Activated CD4-positive, CD25-positive, alpha-beta regulatory T cell treated with anti-CD3 and anti-CD28 coated beads, Interleukin-2, amount 50 U/mL, for 24 hours (primary cell): ENCODE measurements around the gene SAMD5.

Experiments used
- ATAC-seq, 2 donors: fragments of 150-1000 bp; cut with Tn5 transposase; one replicate each; pipeline ENCODE4 v1.10.0; 2021; ENCODE audit warnings: mild to moderate bottlenecking in 1 of 2, moderate library complexity in 1 of 2

Gene SAMD5

GRCh38 chr6:147567141-147567805 lies 58.8 kb downstream of the SAMD5 start:
- no peak for ATAC-seq

- ATAC-seq, result no peak
Measured at GRCh38 chr6:147569788-147570187, 61.3 kb downstream of the SAMD5 start.

DNA sequence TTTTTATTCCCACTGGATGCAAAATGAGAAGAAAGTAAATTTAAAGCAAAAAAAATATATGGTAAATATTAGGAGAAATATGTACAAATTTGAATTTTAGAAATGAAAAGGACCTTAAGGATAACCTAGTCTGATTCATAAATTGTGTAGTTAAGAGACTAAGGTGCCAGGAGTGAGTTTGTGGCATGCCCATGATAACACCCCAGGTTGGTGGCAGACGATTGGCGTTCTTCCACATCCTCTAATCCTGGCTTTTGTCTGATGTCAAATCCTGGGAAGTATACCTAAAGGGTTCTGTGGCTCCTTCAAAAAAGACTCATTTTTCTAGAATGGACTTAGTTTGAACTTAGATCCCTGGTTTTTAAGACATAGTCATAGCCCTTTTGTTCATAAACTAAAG lies 62.2 kb downstream of the SAMD5 start:
- no peak for ATAC-seq

DNA sequence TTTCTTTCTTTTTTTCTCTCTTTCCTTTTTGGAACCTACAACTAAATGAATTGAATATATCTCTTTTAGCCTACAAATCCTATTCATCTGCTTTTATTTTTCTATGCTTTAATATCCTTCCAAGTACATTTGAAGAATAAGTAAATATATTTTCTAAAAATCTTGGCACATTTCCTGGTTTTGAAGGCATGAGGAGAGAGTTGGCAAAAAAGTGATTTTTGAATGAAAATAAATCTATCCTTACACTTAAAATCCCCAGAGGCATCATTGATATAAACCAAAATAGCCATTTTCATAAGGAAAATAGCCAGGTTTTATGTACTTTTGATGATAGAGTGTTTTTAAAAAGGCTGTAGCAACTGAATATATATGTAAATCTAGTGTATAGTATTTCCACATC lies 69.0 kb downstream of the SAMD5 start:
- no peak for ATAC-seq

DNA sequence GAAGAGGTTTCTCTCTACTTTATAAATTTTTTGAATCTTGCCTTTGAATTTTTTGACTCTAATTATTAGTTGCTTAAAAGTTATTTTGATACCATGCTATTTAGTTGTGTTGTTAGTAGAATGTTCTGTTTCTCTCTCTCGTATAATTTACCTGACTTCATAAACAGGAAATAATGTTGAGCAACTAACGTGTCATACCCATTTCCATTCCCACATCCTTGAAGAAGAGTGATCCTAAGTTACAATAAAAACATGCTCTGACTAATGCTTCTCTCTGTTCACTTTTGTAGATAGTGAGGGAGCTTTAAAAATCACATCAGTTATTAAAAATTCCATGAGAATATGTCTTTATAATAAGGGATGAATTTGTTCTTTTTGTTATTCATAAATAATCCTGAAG lies 69.7 kb downstream of the SAMD5 start:
- ATAC-seq, result no peak

DNA sequence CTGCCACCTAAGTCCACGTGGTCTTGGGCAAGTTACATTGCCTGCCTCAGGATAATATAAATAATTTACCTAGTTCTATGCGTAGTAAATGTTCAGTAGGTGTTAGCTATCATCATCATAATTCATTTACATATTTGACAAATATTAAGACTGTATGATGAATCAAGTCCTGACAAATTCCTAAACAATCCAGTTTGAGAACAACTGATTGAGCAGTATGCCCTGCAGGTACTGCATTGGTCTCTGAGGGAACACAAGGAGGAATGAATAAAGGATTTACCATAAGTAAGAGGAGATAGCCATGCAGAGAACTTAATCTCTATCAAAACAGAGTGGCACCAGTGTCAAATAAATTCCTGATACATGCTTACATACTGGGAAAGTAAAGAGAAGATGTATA lies 70.4 kb downstream of the SAMD5 start:
- no peak for ATAC-seq

- ATAC-seq, result no peak
Measured at GRCh38 chr6:147579667-147580066, 71.2 kb downstream of the SAMD5 start.

DNA sequence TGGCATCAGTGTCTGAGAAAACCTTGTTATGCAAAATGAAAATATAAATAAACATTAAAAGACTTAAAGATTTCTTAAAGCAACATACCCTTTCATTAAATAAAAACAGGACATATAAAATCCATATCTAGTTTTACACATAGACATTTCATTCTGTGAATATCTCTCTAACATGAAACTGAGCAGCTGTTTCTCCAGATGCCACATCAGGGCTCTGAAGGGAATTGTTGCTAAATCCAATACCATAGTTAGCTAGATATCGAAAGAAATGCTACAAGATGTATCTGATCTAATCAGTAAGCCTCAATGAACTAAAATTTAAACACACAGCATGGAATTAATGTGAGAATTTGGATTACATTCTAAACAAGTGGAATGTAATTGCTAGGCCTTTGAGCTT lies 74.5 kb downstream of the SAMD5 start:
- ATAC-seq, result no peak

GRCh38 chr6:147585256-147585655 lies 76.8 kb downstream of the SAMD5 start:
- no peak for ATAC-seq

GRCh38 chr6:147586044-147586443 lies 77.6 kb downstream of the SAMD5 start:
- no peak for ATAC-seq

GRCh38 chr6:147587907-147588306 lies 79.4 kb downstream of the SAMD5 start:
- no peak for ATAC-seq

GRCh38 chr6:147588469-147588868 lies 80.0 kb downstream of the SAMD5 start:
- ATAC-seq, result no peak

DNA sequence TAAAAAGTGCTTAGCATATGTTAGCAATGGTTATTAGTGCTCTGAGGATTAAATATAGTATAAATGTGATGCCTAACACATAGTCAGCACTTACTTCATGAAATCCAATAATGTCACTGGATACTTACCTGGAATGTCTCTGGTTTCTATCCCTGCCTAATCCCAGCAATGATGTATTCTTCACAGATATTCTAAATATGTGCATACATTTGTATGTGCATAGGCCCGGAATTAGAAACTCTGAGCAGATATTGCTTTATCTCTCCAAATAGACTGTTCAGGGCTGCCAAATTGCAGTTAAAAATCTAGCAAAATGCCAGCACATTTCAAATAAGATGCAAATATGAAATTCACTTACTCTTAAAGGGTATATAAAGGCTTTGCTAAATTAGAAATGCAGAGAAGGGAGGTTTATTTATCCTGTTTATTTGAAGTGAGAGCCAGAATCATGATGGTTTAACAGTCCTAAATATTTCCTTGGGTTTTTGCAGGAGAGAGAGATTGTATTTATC lies 81.3 kb downstream of the SAMD5 start:
- no peak for ATAC-seq

GRCh38 chr6:147595961-147596360 lies 87.5 kb downstream of the SAMD5 start:
- ATAC-seq, result no peak

GRCh38 chr6:147603392-147604081 lies 95.0 kb downstream of the SAMD5 start:
- no peak for ATAC-seq

DNA sequence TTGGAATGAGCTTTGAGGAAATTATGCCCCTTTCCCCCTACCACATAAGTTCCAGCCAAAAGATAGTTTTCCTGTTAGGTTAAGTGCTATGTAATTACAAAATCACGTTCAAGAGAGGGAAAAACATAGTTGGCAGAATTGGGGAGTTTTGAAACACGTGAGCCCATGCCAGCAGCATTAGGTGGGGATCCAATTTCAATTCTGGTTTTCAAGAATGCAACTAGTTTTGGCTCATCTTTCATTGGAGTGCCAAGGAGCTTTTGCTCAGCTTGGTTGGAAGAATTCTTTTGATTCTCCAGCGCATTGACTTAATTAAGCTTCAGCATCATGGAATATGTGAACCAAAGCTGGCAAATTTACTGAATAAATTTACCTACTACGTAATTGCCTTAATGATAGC lies 95.9 kb downstream of the SAMD5 start:
- ATAC-seq, result no peak

DNA sequence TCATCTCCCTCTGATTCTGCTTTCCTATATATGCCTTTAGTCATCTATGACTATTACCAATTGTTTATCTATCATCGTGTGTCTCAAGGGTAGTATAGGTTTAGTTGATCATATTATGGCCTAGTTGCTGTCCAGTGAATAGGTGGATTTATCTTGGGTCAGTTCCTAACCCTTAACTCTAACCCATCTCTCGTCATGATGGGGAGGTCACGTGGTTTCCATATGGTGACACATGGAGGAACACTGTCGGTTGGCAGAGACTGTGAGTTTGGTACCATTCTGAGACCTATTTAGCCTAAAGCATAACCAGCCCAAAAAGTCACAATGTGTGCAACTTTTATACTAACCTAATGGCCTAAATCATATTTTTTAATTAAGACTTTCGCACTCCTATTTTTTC lies 103.5 kb downstream of the SAMD5 start:
- ATAC-seq, result no peak

- ATAC-seq, result no peak
Measured at GRCh38 chr6:147614501-147614900, 106.0 kb downstream of the SAMD5 start.

DNA sequence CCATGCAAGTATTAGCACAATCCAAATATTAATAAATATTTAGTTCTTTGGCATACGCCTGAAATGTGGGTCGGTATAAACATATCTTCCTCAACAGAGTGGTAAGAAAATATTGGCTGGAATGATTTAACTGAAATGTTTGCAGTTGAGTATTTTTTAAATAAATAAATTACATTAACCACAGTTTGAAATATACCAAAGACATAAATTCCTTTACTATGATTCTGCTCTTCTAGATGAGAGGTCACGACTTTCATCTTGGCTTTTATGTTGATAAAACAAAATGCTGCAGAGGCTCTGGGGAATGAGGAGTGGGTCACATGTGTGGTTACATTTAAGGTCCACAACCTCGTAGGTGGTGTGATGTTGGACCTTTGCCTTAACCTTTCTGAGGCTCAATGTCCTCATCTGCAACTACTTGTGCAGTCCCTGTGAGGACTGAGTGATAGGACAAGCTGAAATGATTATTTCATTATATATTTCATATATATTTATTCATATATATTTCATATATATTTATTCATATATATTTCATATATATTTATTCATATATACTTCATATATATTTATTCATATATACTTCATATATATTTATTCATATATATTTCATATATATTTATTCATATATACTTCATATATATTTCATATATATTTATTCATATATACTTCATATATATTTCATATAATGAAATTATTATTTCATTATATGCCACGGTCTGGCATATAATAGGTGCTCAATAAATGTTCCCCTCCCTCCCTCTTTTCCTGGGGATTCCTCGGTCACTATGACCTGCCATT lies 107.4 kb downstream of the SAMD5 start:
- no peak for ATAC-seq

DNA sequence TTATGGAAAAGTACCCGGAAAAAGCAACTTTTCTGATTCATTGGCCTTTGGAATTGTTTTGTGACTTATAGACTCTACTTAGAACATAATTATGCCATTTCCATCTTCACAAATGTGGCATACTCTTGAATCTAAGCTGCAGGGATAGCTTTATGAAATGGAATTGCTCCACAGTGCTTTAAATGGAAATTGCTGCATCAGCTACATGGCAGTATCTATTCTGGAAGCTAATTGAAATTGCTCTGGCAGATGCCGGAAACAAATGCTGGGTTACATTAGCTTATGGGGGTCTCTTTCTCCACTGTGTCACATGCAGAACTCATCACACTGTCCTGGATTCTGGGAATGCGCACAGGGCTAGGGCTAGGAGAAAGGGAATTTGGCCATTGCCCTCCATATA lies 108.9 kb downstream of the SAMD5 start:
- ATAC-seq, result no peak

DNA sequence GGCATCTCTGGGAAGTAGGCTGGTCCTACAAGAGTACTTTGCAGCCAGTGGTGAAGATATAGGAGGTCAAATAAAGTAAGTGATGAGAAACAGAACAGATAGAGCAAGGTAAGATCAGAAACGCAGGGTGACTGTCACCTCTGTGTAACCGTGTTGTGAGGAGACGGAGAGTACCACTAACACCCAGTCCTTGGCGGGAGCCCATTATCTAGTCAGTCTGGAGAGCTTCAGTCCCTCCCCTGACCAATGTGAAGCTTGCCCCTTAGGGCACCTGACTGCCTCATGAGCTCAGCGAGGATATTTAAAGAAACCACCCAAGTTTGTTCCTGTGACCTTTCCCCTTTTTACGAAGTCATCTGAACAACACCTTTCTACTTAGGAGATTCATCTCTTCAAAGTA lies 110.0 kb downstream of the SAMD5 start:
- no peak for ATAC-seq

DNA sequence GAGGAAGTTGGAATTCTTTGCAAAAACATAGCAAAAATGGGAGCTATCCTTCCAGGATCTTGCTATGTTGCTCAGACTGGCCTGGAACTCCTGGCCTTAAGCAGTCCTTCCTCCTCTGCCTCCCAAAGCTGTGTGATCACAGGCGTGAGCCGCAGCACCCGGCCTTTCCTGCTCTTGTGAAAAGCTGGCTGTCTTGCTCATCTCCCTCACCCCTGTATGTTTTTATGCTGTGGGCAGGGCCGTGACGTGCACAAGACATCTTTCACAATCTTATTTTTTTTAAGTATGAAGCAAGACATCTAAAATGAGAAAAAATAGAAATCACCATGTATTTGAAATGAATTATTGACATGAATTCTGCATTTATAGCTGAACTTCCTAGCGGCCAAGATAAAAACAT lies 110.4 kb downstream of the SAMD5 start:
- ATAC-seq, result no peak
